Keratinocyte (primary cell): ENCODE results near the gene DDAH1. TPM values are rescaled to one million over a fixed set of nuclear protein-coding genes. Genes with fewer than 3 reads are reported as not detected.

Experiments used
- DNase-seq: peaks from one replicate; pipeline ENCODE4 v3.0.0-alpha.2; 2011; ENCODE audit warnings: low read depth, missing footprints, low spot score
- FAIRE-seq: peaks from 2 replicates; lab custom pipeline; 2011; peaks lifted over from hg19 to GRCh38; lab: Jason Lieb, UNC
- H2AFZ ChIP-seq: 2 replicates; pipeline ENCODE4 v1.6.0; 2012; ENCODE audit warnings: low read length, control low read depth, inconsistent platforms; ENCODE audit not compliant: control insufficient read depth
- H3K27ac ChIP-seq: 2 replicates; pipeline ENCODE4 v1.5.1; 2011; ENCODE audit warnings: low read length; ENCODE audit not compliant: control insufficient read depth, insufficient read depth
- H3K27me3 ChIP-seq: 3 replicates; pipeline ENCODE4 v1.6.0; 2011; ENCODE audit warnings: low read length; ENCODE audit not compliant: control insufficient read depth, insufficient read depth; ENCODE audit errors: extremely low read depth
- H3K36me3 ChIP-seq, 2 experiments: 2 replicates in 1 of 2; 3 replicates in 1 of 2; pipeline ENCODE4 v1.5.1; 2011; ENCODE audit warnings: low read length in 2 of 2, mild to moderate bottlenecking in 1 of 2; ENCODE audit not compliant: control insufficient read depth in 2 of 2, insufficient read depth in 2 of 2; ENCODE audit errors: extremely low read depth in 1 of 2
- H3K4me1 ChIP-seq: 3 replicates; pipeline ENCODE4 v1.5.1; 2011; ENCODE audit warnings: low read length; ENCODE audit not compliant: control insufficient read depth, insufficient read depth; ENCODE audit errors: extremely low read depth
- H3K4me2 ChIP-seq: 3 replicates; pipeline ENCODE4 v1.6.0; 2011; ENCODE audit warnings: low read depth, low read length; ENCODE audit not compliant: control insufficient read depth, insufficient read depth; ENCODE audit errors: extremely low read depth
- H3K4me3 ChIP-seq, 3 experiments: fragments of 200-600 bp in 1 of 3; sonication (generic) in 1 of 3; 2 replicates in 2 of 3; 3 replicates in 1 of 3; pipeline ENCODE4 v1.5.1; 2011 to 2016; ENCODE audit warnings: low read length in 3 of 3, mild to moderate bottlenecking in 3 of 3, control low read depth in 2 of 3, inconsistent platforms in 1 of 3, low read depth in 1 of 3, mixed read lengths in 1 of 3, mixed run types in 1 of 3, moderate library complexity in 1 of 3; ENCODE audit not compliant: control insufficient read depth in 2 of 3, insufficient read depth in 2 of 3; ENCODE audit errors: extremely low read depth in 1 of 3
- H3K79me2 ChIP-seq: 2 replicates; pipeline ENCODE4 v1.6.0; 2012; ENCODE audit warnings: low read length; ENCODE audit not compliant: control insufficient read depth, insufficient read depth
- H3K9ac ChIP-seq: 3 replicates; pipeline ENCODE4 v1.6.0; 2011; ENCODE audit warnings: low read length; ENCODE audit not compliant: control insufficient read depth, insufficient read depth; ENCODE audit errors: extremely low read depth
- H3K9me1 ChIP-seq: 3 replicates; pipeline ENCODE4 v1.6.0; 2011; ENCODE audit warnings: low read length; ENCODE audit not compliant: control insufficient read depth, insufficient read depth; ENCODE audit errors: extremely low read depth
- H3K9me3 ChIP-seq: 2 replicates; pipeline ENCODE4 v1.5.1; 2012; ENCODE audit warnings: low read depth, low read length; ENCODE audit not compliant: control insufficient read depth
- H4K20me1 ChIP-seq: 3 replicates; pipeline ENCODE4 v1.6.0; 2011; ENCODE audit warnings: low read length; ENCODE audit not compliant: control insufficient read depth, insufficient read depth; ENCODE audit errors: extremely low read depth
- EZH2 ChIP-seq: IDR thresholded peaks from one replicate; pipeline ENCODE4 v1.6.1; 2012; ENCODE audit warnings: inconsistent platforms, mild to moderate bottlenecking, low read length, moderate library complexity
- dilution Hi-C: fragments of 300-500 bp; cut with MboI; formaldehyde crosslinking; loops from one replicate; pipeline ENCODE4 v1.7.0; 2020; ENCODE audit warnings: low sequenced_read_pairs; ENCODE audit not compliant: extremely low pct_ligation_motif_present
- polyA plus RNA-seq, 5 experiments: library from polyadenylated mRNA; depleted of rRNA in 3 of 5; stranded (reverse) in 3 of 5; stranded (forward) in 1 of 5; unstranded in 1 of 5; fragments of >200 nt; gene quantifications; 1 replicate in 1 of 5; 2 replicates in 3 of 5; 3 replicates in 1 of 5; pipeline versions ENCODE4 v1.2.1 to v1.2.3, GENCODE V29; 2011 to 2012; ENCODE audit warnings: missing spikeins in 2 of 5, low read depth in 1 of 5, low replicate concordance in 1 of 5
- TF ChIP-seq, protein P1 (sequence below), 3 experiments: IDR thresholded peaks in 1 of 3; conservative IDR thresholded peaks in 1 of 3; optimal IDR thresholded peaks in 1 of 3; 2 replicates in 2 of 3; 3 replicates in 1 of 3; pipeline versions ENCODE3 to v1.5.1; 2011; ENCODE audit warnings: low read length in 3 of 3, mild to moderate bottlenecking in 3 of 3, moderate library complexity in 2 of 3, control low read depth in 1 of 3, inconsistent platforms in 1 of 3; ENCODE audit not compliant: insufficient read depth in 2 of 3; ENCODE audit errors: extremely low read depth in 1 of 3

Gene DDAH1
- polyA plus RNA-seq, 1 donor (not counting 4 experiments of a cell fraction or from before 2014, with no cell fraction given): 5.8 TPM

DNA sequence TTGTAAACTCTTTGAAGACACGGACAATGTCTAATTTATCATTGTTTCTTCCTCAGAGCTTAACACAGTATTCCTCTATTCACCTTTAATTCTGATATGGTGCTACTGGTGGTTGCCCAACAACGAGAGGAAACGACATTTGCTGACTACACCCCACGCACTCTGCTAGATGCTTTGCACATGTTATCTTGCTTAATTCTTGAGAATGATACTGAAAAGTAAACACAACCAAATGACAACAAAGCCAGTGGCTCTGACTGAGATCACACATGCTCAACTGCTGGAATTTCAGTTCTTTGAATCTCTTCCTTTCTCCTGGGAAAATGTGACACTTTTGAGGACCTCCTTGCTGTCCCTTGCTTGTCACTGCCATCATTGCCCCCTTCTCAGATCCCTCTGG is 37.2 kb upstream of the DDAH1 start:
- no peaks in the 10 kb centered on the region for H4K20me1 ChIP-seq

DNA sequence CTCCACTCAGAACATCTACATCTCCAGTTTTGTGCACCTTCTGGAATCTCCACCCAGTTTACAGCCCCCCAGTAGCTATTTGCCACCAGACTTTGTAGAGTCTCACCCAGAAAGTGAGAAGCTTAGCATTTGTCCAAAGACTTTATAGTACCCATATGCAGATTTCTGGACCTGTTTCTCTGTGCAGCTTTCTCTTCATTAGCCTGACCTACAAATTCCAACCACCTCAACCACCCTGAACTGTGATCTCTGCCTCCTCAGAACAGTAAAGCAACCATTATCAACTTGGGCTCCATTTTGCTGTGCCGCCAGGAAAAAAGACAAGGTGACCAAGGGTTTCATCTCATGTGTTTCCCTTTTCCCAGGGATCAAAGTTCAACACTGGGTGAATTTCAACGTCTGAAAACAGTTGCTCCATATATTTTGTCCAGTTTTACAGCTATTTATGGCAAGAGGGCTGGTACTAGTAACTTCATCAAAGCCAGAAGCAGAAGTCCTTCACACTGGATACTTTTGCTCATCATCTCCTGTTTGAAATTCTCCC is 36.5 kb upstream of the DDAH1 start:
- no peak for FAIRE-seq
- dilution Hi-C loops: no loop called here

More for the DNA sequence above, 37.2 kb upstream of the DDAH1 start:
- Histone ChIP-seq H3K79me2 (no peaks in the 10 kb centered on the region), H2AFZ (no peak overlapping the region), H3K4me2 (no peak overlapping the region), H3K9me1 (no peaks in the 10 kb centered on the region), H3K27ac (no peak overlapping the region), H3K4me3 (no peak overlapping the region), H3K36me3 (no peaks in the 10 kb centered on the region), H3K9me3 (no peaks in the 10 kb centered on the region), H3K9ac (no peak overlapping the region), H3K27me3 (no peaks in the 10 kb centered on the region), H3K4me1 (peaks cover under 1% of the 10 kb centered on the region)
- DNase-seq (no peak), FAIRE-seq (no peak)
- dilution Hi-C loops: no loop called here
- no peak for TF ChIP-seq EZH2

More for the DNA sequence above, 36.5 kb upstream of the DDAH1 start:
- H3K9me1 ChIP-seq: no peaks in the 10 kb centered on the region
- no peaks in the 10 kb centered on the region for H3K9me3 ChIP-seq
- H3K4me1 ChIP-seq: peaks cover 7% of the 10 kb centered on the region
- H3K4me2 ChIP-seq: no peak overlapping the region
- TF ChIP-seq, protein P1, sequence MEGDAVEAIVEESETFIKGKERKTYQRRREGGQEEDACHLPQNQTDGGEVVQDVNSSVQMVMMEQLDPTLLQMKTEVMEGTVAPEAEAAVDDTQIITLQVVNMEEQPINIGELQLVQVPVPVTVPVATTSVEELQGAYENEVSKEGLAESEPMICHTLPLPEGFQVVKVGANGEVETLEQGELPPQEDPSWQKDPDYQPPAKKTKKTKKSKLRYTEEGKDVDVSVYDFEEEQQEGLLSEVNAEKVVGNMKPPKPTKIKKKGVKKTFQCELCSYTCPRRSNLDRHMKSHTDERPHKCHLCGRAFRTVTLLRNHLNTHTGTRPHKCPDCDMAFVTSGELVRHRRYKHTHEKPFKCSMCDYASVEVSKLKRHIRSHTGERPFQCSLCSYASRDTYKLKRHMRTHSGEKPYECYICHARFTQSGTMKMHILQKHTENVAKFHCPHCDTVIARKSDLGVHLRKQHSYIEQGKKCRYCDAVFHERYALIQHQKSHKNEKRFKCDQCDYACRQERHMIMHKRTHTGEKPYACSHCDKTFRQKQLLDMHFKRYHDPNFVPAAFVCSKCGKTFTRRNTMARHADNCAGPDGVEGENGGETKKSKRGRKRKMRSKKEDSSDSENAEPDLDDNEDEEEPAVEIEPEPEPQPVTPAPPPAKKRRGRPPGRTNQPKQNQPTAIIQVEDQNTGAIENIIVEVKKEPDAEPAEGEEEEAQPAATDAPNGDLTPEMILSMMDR (optimal IDR thresholded peaks at IDR 0.05 in 1 of 3, IDR thresholded peaks at IDR 0.05 in 1 of 3, conservative IDR thresholded peaks at IDR 0.05 in 1 of 3; ENCODE audit: extremely low read depth in 1 of 3, insufficient read depth in 2 of 3, low read length in 3 of 3): no peak
- no peak for TF ChIP-seq EZH2
- no peaks in the 10 kb centered on the region for H3K27me3 ChIP-seq
- H3K27ac ChIP-seq: no peak overlapping the region
- no peaks in the 10 kb centered on the region for H4K20me1 ChIP-seq
- H3K79me2 ChIP-seq: no peaks in the 10 kb centered on the region
- H3K4me3 ChIP-seq: no peak overlapping the region
- no peak overlapping the region for H2AFZ ChIP-seq
- H3K36me3 ChIP-seq: no peaks in the 10 kb centered on the region
- H3K9ac ChIP-seq: no peak overlapping the region
- DNase-seq: no peak
